Stimulated activated CD4-positive, alpha-beta T cell treated with anti-CD3 and anti-CD28 coated beads, TNF-alpha, amount 100 ng/mL, for 4 hours (primary cell): ENCODE measurements around the gene SCARF2.
A peak's percentile ranks its signal among the peaks of the same experiment; 100 is the strongest.

Experiments used
- DNase-seq, 3 experiments: peaks; one replicate each; pipeline ENCODE4 v3.0.0-alpha.2; 2020; ENCODE audit warnings: low read depth in 3 of 3

SCARF2 gene

DNA sequence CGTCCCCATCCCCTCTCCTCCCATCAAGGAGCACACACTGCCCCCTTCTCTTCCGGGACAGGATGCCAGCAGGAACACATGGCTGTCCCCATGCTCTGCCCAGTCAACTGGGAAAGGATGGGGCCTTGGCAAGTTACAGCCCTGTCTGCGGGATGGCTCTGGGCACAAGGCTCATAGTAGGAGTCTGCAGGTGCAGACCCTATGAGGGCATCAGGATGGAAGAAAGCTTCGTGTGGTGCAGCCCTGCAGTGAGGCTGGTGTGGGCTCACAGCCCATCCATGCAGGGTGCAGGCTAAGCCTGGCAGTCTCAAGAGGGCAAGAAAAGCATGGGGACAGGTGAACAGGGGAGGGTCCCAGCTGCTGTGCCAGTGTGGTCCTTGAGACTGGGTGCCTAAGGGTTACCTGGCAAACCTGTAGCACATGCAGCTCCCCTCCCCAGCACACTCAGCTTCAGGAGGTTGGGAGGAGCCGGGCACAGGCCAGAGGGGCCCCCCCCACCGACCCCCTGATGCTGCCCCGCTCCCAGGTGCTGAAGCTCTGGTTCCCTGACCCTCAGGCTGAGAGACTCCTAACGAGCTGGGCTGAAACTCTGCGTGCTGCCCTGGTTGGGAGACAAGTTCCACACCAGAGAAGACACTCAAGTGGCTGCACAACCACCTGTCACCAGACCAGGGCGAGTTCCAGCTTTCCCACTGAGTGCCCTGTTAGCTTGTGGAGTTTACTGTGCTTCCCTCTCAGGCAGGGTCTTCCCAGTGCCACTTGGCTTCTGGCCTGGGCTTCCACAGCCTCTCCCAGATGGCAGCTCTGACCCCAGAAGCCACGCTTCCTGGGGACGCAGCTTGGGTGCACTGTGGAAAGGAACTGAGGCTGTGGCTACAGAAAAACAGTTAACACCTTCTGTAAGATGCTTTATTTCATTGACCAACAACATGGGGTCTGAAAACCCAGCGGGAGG is 3.3 kb upstream of the SCARF2 start:
- no peak for DNase-seq

DNA sequence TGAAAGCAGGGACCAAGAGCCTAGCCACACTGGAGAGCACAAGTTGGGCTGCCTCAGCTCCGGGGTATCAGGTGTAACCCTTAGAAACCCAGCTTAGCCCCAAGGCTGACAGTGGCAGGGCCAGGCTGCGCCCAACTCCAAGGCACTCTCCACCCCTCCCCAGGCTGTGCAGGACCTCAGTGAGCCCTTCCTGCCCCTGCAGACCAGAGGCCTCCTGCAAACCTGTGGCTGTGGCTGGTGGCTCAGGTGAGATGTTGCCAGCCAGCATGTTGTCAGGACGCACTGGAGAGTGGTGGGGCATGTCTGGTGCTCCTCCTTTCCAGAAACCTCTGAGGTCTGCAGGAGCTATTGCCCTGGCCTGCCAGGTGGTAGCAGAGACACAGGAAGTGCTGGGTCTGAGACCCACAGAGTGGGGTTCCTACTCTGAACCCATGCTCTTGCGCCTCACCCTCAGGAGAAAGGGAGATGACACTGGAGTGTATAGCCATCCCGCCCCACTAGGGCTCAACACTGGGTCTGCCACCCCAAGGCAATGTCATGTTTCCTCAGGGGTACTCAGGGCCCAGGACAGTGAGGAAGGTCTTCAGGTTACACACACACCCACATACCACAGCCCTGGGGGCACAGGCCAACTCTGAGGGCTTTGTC is 2.4 kb upstream of the SCARF2 start:
- DNase-seq: no peak

DNA sequence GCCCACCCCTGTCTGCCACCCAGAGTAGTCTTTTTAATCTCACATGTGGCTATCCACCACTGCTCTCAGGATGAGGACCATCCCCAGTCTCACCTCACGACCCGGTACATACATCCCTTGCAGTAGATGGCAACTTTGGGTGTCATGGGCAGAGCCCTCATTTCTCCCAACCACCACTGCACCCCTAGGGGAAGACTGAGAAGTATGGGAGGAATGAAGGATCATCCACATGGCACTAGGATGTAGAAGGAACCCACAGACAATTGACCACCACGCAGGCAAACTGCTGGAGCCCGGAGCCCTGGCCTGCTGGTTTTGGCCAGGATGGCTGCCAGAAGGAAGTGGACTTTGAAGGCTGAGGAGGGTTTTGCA is 1.9 kb upstream of the SCARF2 start:
- no peak for DNase-seq

DNA sequence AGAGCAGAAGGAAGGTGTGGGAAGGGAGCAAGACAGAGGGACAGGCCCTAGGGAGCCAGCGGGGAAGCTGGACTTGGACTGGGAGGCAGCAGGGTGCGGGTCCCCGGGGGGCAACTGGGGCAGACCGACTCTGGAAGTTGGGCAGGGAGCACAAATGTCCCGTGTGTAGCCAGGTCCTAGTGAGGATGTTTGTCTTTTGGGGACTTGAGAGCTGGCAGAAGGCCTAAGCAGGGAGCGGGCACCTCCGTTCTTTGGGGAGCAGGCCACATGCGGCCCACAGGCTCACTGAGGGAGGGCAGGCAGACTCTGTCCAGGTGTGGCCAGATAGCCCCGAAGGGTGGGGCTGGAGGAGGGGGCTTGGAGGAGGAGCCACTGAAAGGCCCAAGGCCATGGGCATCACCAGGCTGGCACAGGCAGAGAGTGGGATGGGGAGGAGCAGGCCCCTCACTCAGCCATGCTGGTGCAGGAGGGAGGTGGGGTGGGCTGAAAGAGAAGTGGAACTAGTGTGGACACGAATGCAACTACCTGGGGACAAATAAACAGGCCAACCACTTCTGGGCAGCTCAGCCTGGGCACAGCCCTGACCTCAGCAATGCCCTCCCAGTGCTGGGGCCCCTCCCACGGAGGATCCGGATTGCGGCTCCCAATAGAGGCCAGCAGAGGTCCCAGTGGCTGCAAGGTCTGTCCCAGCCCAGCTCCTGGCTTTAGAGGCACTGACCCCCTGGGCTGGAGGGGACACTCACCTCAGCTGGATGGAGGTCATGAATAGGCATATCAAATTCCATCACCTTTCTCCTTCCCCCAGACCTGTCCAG is 1.3 kb upstream of the SCARF2 start:
- DNase-seq: no peak

DNA sequence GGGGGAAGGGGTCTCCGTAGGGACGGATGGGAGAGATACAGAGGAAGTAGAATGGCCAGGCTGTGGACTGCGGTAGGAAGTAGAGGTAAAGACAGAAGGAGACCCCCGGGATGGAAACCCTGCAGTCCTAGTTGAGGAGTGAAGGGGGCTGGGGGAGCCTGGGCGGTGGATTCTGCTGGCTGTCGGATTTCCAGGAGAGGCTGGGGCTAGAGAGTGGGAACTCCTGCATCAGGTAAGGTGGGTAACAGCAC is 727 bp upstream of the SCARF2 start:
- no peak for DNase-seq

DNA sequence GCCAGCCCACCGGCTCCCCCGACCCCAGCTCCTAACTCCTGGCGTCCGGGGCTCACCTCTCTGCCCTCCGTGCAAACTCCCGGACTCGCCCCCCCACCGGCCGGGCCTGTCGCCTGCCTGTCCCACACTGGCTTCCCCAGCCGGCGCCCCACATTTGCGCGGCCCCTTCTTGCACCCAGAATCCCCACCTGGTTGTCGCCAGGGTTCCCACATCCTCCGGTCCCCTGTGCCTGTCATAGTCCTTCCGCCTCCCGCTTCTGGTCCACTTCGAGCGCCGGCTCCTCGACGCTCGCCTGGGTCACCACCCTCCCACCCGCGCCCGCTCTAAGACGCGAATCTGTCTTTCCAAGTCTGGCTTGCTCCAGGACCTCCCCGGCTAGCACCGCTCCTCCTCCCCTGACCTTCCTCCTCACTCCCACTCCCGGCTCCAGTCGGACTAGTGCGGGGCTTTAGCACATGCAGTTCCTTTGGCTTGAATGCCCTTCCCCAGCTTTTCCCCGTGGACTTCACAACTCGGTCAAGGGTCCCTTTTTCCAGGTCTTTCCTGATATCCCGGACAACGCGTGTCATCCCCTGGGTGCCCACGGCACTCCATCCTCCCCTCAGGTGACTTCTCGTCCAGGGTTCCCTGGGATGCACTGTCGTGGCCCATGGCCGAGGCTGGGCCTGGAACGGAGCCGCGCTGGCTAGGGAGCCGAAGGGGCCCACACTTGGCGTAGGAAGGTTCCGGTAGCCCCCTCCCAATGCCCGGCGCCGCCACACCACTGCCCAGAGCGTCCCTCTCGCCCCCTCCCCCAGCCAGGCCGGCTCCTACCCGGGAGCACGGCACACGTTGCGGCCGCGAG is 635 bp downstream of the SCARF2 start:
- no peak for DNase-seq

DNA sequence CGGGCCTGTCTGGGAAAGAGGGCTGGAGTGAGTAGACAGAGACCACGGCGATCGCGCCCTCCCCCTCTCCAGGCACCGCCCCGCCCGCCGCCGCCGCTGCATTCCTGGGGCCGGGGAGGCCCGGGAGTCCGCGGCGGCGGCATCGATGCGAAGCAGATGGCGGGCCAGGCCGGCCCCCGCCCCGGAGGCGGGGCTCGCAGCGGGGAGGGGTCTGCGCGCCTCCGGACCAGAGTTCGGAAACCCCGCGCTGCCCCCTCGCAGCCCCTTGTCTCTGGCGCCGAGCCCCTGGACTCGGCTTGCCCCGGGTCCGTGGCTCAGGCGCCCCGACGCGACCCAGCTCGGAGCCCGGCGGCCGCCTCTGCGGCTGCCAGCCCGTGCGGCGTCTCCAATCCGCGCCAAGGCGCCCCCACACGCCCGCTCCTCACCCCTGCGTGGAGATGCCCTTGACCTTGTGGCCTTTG is 1.3 kb downstream of the SCARF2 start:
- no peak for DNase-seq

DNA sequence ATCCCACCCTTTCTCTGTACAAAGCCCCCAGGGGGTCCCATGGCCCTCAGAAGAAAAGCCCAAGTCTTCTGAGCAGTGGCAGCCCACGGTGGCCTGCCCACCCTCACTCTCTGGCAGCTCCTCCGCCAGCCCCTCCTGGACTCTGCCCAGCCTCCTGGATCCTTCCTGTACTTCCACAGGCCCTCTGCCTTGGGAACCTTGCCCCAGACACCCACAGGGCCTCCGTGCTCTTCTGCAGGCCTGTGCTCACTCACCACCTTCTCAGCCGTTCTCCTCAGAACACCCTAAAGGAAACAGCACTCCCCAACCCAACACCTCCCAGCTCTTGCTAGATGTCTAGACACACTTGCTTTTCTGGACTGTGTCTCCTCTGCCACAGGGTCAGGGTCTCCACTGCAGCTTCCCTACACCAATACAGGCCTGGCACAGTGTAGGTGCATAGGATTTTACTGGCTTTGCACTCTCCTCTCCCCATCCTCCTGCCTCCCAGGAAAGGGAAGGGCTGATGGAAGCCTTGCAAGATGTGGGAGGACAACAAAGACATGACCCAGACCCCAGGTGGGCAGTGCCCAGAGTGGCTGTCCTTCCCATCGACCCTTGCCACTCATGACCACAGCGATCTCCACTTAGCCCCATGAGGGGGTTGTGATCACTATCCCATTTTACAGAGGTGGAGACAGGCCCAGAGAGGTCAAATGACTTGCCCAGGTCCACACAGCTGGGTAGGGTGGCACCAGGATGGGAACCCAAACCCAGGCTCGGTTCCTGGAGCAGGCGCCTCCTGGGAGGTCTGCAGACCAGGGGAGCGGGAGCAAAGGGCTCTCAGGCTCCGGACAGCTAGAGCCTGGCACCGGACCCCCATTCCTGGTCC is 2.0 kb downstream of the SCARF2 start:
- no peak for DNase-seq

DNA sequence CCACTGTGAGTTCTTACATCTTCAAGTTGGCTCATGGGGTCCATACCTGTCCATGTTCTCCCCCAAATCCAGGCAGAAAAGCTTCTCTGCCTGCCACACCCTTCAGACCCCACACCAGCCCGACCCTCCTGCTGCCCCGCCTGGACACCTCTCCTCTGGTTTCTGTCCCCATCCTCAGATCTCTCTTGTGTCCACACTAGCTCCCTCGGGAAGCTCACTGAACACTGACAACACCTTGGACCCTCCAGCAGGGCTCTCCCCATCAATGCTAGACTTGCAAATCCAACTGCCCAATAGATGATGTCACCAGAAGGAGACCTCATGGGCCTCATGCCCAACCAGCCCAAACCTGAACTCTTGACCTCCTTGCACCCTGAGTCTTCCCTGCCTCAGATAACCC is 2.9 kb downstream of the SCARF2 start:
- DNase-seq: no peak

DNA sequence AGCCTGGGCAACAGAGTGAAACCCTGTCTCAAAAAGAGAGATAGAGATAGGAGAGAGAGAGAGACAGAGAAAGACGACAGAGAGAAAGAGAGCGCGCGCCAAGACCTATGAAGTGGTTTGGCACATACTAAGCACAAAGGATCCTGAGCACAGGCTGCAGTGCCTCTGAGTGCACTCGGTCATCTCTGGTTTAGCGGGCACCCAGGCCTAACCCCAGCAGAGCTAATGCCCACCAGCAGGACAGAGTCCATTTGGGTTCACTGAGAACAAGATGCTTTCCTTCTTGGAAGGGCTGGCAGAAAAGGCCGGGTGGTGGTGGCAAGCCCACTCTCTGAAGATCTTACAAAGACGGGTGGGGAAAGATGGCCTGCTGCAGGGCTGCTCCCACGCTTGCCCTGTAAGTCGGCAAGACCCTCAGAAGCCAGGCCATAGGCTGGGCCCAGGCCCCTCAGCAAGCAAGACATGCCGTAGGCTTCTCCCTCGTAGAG is 3.3 kb downstream of the SCARF2 start:
- no peak for DNase-seq

DNA sequence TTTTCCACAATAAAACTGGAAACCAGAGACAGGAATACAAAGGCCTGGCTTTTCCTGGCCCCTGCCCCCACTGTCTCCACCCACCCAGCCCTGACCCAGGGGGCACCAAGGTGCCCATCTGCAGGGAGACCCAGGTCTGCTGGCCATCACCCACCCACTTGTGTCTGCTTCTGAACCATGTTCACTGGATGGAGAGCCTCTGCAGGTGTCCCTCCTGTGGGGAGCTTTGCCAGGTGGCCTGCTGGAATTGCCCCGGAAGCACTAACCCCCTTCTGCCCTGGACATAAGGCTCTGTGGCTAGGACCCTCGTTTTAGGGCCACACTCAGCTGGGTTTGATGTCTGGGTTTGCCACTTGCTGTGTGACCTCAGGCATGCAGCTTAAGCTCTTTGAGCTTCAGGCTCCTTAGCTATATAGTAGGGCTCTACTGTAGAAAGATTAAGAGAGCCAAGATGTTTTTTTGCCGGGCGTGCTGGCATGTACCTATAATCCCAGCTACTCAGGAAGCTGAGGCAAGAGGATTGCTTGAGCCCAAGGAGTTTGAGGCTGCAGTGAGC is 3.9 kb downstream of the SCARF2 start:
- no peak for DNase-seq

DNA sequence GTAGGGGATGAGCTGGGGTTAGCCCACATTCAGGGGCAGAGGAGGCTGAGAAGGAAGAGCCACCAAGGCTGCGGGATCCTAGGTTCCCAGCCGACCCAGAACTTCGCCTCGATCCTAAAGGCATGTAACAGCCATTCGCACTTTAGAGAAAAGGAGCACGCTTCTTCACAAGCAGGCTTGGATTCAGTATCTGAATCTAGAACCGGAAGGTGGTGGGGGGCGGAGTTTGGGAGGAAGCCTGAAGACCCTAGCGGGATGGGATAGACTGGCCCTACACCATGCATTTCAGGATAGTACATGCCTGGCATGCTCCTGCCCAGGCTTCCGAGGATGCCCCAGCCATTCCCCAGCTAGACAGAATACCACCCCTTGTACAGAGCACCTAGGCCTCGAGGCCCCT is 4.4 kb downstream of the SCARF2 start:
- no peak for DNase-seq

DNA sequence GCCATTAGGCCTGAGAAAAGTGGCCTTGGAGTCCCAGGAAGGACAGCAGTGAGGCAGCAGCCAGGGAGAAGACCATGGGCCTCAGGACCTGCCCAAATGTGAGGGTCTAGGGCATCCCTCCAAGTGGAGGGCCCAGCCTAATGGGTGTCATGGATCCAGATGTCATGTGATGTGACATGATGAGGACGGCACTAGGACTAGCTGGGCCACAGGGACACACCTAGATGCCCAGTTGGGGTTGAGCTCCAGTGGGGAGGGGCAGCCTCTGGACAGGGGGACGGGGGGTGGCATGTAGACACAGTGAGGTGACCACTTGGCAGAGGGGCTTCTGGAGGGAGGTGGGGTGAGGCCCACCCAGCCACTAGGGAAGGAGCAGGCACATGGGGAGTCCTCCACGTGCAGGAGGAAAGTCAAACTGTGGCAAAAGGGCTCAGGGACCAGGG is 5.4 kb downstream of the SCARF2 start:
- no peak for DNase-seq

DNA sequence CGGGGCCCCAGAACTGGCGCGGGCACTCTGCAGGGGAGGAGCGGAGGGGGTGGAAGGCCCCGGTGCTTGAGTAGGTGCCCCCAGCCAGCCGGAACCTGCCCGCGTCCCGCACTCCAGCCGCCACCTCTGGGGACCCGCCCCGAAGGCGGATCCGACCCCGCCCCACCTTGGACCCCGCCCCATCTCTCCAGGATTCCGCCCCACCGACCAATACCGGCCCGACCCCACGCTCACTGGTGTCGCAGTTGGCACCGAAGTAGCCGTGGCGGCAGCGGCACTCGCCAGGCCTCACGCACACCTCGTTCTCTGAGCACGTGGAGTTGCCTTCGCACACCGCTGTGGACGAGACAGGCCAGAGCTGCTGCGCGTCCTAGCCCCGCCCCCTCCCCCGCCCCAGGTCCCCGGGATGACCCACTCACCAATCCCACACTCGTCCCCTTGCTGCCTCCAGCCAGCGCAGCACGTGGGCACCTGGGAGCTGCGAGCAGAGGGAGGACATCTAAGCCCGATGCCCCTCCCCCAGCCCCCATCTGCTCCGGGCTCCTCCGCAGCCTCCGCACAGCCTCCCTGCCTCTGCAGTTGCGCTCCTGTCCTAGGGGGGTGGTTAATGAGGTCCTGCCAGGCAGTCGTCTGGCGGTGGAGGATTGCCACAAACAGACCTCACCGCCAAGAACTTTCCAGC is 6.0 kb downstream of the SCARF2 start:
- DNase-seq: no peak

DNA sequence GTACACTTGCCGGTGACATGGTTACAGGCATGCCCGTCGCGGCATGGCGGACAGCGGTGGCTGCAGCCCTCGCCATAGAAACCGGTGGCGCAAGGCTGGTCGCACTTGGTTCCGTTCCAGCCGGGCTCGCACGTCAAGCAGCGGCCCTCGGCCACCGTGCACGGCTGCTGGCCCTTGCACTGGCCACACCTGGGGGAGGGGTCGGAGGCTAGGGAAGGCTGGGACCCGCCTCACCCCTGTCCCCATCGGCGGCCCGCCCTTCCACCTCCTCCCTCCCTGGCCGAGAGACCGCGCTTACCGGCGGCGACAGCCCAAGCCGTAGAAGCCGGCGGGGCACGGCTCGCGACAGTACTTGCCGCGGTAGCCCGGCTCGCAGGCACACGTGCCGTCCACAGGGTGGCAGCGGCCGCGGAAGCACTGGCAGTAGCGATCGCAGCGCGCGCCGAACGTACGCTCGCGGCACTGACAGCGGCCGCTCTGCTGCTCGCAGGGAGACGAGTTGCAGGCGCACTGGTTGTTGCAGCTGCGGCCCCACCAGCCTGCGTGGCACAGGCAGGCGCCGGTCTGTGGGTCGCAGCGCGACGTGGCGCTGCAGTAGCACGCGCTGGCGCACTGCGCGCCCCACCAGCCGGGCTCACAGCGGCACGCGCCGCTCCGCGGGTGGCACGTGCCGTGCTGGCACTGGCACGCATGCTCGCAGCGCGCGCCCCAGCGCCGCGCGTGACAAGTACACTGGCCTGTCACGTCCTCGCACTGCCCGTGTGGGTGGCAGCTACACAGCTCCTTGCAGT is 6.7 kb downstream of the SCARF2 start:
- peak in 2 of 3 experiments; percentile 25 to 26 for DNase-seq

DNA sequence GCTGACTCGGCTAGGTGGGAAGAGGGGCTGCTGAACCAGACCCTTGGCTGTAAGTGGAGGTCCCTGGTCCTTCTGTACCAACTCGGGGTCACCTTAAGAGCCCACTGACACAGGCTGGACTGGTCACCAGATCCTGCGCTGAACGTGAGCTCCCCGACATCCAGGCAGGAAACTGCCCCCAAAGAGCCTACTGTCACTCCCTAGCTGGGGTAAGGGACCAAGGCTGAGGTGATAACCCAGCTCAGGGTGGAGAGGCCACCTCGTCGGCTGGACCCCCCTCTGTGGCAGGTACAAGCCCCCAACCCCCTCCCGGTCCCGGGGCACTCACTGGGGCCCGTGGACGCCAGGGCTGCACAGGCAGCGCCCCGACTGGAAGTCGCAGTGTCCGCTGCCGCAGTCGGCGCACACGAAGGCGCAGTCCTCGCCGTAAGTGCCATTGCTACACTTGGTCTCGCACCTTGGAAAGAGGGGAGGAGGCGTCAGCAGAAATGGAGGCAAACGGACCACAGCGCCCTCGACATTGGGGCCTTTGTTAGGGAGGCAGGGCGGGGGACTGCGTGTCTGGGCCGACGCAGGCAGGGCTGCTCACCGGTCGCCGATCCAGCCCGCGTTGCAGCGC is 7.4 kb downstream of the SCARF2 start:
- no peak for DNase-seq

DNA sequence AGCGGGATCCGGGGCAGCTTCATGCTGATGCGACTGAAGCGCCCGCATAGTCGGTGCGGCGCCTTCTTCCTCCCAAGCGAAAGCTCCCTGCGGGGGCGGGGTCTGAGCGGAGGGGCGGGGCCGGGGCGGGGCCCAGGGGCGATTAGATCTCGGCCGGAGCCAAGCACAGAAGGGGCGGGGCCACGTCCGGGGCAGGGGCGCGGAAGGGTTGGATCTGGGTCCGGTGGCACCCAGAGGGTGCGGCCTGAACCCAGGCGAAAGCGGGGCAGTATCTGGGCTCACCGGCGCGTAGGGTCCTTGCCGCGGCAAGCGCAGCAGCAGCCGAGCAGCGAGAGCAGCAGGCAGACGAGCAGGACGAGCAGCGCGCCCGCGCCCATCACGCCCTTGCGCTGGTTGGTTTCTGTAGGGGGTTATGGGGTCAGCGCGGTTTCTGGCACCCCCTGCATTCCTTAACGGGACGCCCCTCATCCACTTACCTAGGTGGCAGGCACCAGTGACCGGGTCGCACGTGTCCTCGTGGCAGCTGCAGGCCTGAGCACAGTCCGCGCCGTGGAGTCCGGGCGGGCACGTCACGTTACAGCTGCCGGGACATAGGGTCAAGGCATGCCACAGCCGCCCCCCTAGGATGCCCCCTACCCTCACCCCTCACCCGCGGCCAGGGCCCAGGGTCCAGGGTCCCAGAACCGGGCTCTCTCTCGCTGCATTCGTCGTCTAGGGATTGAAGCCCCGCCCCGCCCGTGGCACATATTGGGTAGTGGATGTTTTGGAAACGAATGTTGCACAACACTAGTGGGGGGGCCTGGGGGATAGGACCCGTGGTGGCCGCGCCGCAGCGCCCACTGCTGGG is 8.1 kb downstream of the SCARF2 start:
- peak; percentile 61 to 70 (median 70) for DNase-seq
